HepG2 (cell line): ENCODE measurements around the gene DRC7. TPM values are rescaled to one million over a fixed set of nuclear protein-coding genes. Genes with fewer than 3 reads are reported as not detected.

Experiments
- DRAP1 ChIP-seq: IDR thresholded peaks from 2 replicates; pipeline ENCODE4 v1.6.1; 2016; ENCODE audit warnings: missing genetic modification reagents, missing compliant biosample characterization
- GATAD2A ChIP-seq: IDR thresholded peaks from 2 replicates; pipeline ENCODE4 v1.6.1; 2016
- HDAC6 ChIP-seq: fragments of 200-600 bp; sonication (generic); IDR thresholded peaks from 2 replicates; pipeline ENCODE4 v1.7.0; 2017; ENCODE audit warnings: mild to moderate bottlenecking, antibody characterized with exemption, low read length, low read depth
- HIC2 ChIP-seq: sonication (generic); formaldehyde crosslinking; IDR thresholded peaks from 2 replicates; pipeline ENCODE4 v1.9.0; 2022; ENCODE audit warnings: low read depth, missing genetic modification reagents
- MAFF ChIP-seq: IDR thresholded peaks from 2 replicates; pipeline ENCODE4 v1.6.1; 2011; ENCODE audit warnings: low read depth, low read length, improper control_type of control experiment
- MED8 ChIP-seq: sonication (generic); formaldehyde crosslinking; IDR thresholded peaks from 2 replicates; pipeline ENCODE4 v1.8.1; 2023; ENCODE audit warnings: mild to moderate bottlenecking, missing genetic modification reagents; ENCODE audit not compliant: insufficient replicate concordance
- MYPOP ChIP-seq: sonication (generic); formaldehyde crosslinking; IDR thresholded peaks from 2 replicates; pipeline ENCODE4 v1.8.1; 2023; ENCODE audit warnings: mild to moderate bottlenecking, moderate library complexity, missing genetic modification reagents
- NFE2 ChIP-seq: sonication (generic); formaldehyde crosslinking; IDR thresholded peaks from 2 replicates; pipeline ENCODE4 v1.4.0; 2020; ENCODE audit warnings: missing genetic modification reagents
- PRPF4 ChIP-seq: fragments of 200-400 bp; formaldehyde crosslinking; IDR thresholded peaks from 2 replicates; pipeline ENCODE4 v1.6.1; 2016; ENCODE audit warnings: low read length, low read depth; ENCODE audit not compliant: poor library complexity, severe bottlenecking
- RFXAP ChIP-seq: sonication (generic); formaldehyde crosslinking; IDR thresholded peaks from 2 replicates; pipeline ENCODE4 v1.4.0; 2020; ENCODE audit warnings: missing genetic modification reagents, borderline replicate concordance
- TOE1 ChIP-seq: sonication (generic); formaldehyde crosslinking; IDR thresholded peaks from 2 replicates; pipeline ENCODE4 v1.4.0; 2020; ENCODE audit warnings: mild to moderate bottlenecking, missing genetic modification reagents
- WIZ ChIP-seq: sonication (generic); formaldehyde crosslinking; IDR thresholded peaks from 2 replicates; pipeline ENCODE4 v1.5.1; 2020; ENCODE audit warnings: mild to moderate bottlenecking, missing genetic modification reagents
- ZBTB10 ChIP-seq: sonication (generic); formaldehyde crosslinking; IDR thresholded peaks from 2 replicates; pipeline ENCODE4 v1.4.0; 2020; ENCODE audit warnings: missing genetic modification reagents, borderline replicate concordance
- ZNF362 ChIP-seq: sonication (generic); formaldehyde crosslinking; IDR thresholded peaks from 2 replicates; pipeline ENCODE4 v1.4.0; 2020; ENCODE audit warnings: missing genetic modification reagents, mild to moderate bottlenecking, borderline replicate concordance
- ZNF501 ChIP-seq: sonication (generic); formaldehyde crosslinking; IDR thresholded peaks from 2 replicates; pipeline ENCODE4 v1.5.1; 2020; ENCODE audit warnings: mild to moderate bottlenecking, moderate library complexity, missing genetic modification reagents
- ZNF510 ChIP-seq: sonication (generic); formaldehyde crosslinking; IDR thresholded peaks from 2 replicates; pipeline ENCODE4 v1.4.0; 2020; ENCODE audit warnings: low read depth, mild to moderate bottlenecking, missing genetic modification reagents
- ZNF530 ChIP-seq: sonication (generic); formaldehyde crosslinking; IDR thresholded peaks from 2 replicates; pipeline ENCODE4 v1.5.0; 2020; ENCODE audit warnings: low read depth, mild to moderate bottlenecking, missing genetic modification reagents
- ZNF644 ChIP-seq: IDR thresholded peaks from 2 replicates; pipeline ENCODE4 v1.6.1; 2016; ENCODE audit warnings: low read depth
- ZNF775 ChIP-seq: sonication (generic); formaldehyde crosslinking; IDR thresholded peaks from 2 replicates; pipeline ENCODE4 v1.4.0; 2020; ENCODE audit warnings: missing genetic modification reagents, mild to moderate bottlenecking, moderate library complexity, borderline replicate concordance
- polyA plus RNA-seq, 8 experiments: library from polyadenylated mRNA; depleted of rRNA in 3 of 8; stranded (reverse) in 7 of 8; unstranded in 1 of 8; fragments of >200 nt; fragmentation: Illumina TruSeq in 4 of 8; extraction: Trizol in 4 of 8; gene quantifications; 2 replicates each; pipeline versions ENCODE4 v1.2.1 to v1.2.3, GENCODE V29; 2011 to 2016; ENCODE audit warnings: low read depth in 4 of 8, missing spikeins in 1 of 8, mixed read lengths in 1 of 8; ENCODE audit not compliant: insufficient read depth in 1 of 8
- total RNA-seq, 5 experiments: library from RNA; depleted of rRNA; stranded (reverse); fragments of >200 nt; fragmentation: Illumina TruSeq; extraction: Trizol; gene quantifications; 2 replicates each; pipeline ENCODE4 v1.2.3, GENCODE V29; 2016; ENCODE audit warnings: low read depth in 1 of 5
- TF ChIP-seq, protein P1 (sequence below): sonication (generic); formaldehyde crosslinking; IDR thresholded peaks from 2 replicates; pipeline ENCODE4 v1.5.1; 2020; ENCODE audit warnings: mild to moderate bottlenecking, missing genetic modification reagents, borderline replicate concordance

Gene DRC7
- total and polyA plus RNA-seq, 2 of the 13 experiments (the other 11 are each of a cell fraction or from before 2014, with no cell fraction given), result 2.7 to 3.4 TPM

DNA sequence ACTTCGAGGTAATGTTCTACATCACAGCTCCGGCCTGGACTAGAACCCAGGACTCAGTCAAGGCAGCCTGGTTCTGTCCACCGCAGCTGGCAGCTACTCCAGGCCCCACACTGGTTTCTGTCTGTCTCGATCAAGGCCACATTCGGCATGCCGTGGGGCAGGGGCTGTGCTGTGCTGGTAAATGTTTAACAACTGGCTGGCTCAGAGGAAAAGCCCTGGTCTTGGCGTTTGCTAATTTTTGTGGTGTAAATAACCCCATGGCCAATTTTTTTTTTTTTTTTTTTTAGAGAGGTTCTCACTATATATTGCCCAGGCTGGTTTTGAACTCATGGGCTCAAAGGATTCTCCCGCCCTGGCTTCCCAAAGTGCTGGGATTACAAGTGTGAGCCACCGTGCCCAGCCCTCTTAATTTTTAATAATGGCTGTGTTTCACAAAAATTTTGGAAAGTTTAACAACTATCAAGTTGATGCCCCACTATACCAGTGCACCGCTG is 328 bp upstream of the DRC7 start (continued):
- TF ChIP-seq, protein P1, sequence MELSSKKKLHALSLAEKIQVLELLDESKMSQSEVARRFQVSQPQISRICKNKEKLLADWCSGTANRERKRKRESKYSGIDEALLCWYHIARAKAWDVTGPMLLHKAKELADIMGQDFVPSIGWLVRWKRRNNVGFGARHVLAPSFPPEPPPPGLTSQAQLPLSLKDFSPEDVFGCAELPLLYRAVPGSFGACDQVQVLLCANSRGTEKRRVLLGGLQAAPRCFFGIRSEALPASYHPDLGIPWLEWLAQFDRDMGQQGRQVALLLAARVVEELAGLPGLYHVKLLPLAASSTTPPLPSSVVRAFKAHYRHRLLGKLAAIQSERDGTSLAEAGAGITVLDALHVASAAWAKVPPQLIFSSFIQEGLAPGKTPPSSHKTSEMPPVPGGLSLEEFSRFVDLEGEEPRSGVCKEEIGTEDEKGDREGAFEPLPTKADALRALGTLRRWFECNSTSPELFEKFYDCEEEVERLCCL (CRISPR knock-in tag), result no peak
- TF ChIP-seq NFE2 (CRISPR knock-in tag), result no peak
- no peak for TF ChIP-seq ZNF775
- TF ChIP-seq MED8 (CRISPR knock-in tag), result peak; percentile 16
- peak; percentile 78 for TF ChIP-seq ZNF501 (CRISPR knock-in tag)
- TF ChIP-seq ZNF644 (CRISPR knock-in tag), result peak; percentile 78; the same call in 1 of the 2 replicates
- TF ChIP-seq HDAC6, result no peak
- TF ChIP-seq ZNF362 (CRISPR knock-in tag), result peak; percentile 81; the same call in 1 of the 2 replicates
- TF ChIP-seq GATAD2A (CRISPR knock-in tag), result peak; percentile 80
- TF ChIP-seq TOE1, result peak; percentile 26; the same call in 1 of the 2 replicates
- TF ChIP-seq PRPF4, result no peak
- TF ChIP-seq WIZ (CRISPR knock-in tag), result no peak
- no peak for TF ChIP-seq MYPOP (CRISPR knock-in tag)
- TF ChIP-seq RFXAP (CRISPR knock-in tag), result 0 out of 2 replicates have a peak, but pooled peaks have one; percentile 14
- TF ChIP-seq DRAP1 (CRISPR knock-in tag), result peak; percentile 55; the same call in 1 of the 2 replicates
- no peak for TF ChIP-seq MAFF
- TF ChIP-seq ZBTB10 (CRISPR knock-in tag), result no peak
- no peak for TF ChIP-seq ZNF530 (CRISPR knock-in tag)
- peak; percentile 67; the same call in 1 of the 2 replicates for TF ChIP-seq HIC2
- TF ChIP-seq ZNF510 (CRISPR knock-in tag), result 0 out of 2 replicates have a peak, but pooled peaks have one; percentile 13
